Duodenal mucosa (tissue), 2 donors: Measurements from ENCODE around the gene TGIF2LX.
"Not testable (repeated sequence)": the region's sequence is repeated elsewhere in the genome, so short reads cannot be mapped to it uniquely, and the experiment has no call there.

Experiments
- H3K27ac ChIP-seq: one replicate; pipeline ENCODE4 v1.7.0; 2013; ENCODE audit warnings: low read depth, low read length
- H3K27me3 ChIP-seq, 2 donors: one replicate each; pipeline ENCODE4 v1.7.0; 2013; ENCODE audit warnings: low read length in 2 of 2, control low read depth in 1 of 2; ENCODE audit not compliant: insufficient read depth in 2 of 2, control insufficient read depth in 1 of 2
- H3K36me3 ChIP-seq, 2 donors: one replicate each; pipeline ENCODE4 v1.7.0; 2013; ENCODE audit warnings: low read length in 2 of 2, control low read depth in 1 of 2; ENCODE audit not compliant: insufficient read depth in 2 of 2, control insufficient read depth in 1 of 2
- H3K4me1 ChIP-seq, 2 donors: one replicate each; pipeline ENCODE4 v1.7.0; 2013; ENCODE audit warnings: low read length in 2 of 2, control low read depth in 1 of 2; ENCODE audit not compliant: insufficient read depth in 2 of 2, control insufficient read depth in 1 of 2
- H3K4me3 ChIP-seq, 2 donors: one replicate each; pipeline ENCODE4 v1.7.0; 2013; ENCODE audit warnings: low read length in 2 of 2, low read depth in 1 of 2
- H3K9ac ChIP-seq, 2 donors: one replicate each; pipeline ENCODE4 v1.7.0; 2013; ENCODE audit warnings: low read length in 2 of 2, low read depth in 1 of 2
- H3K9me3 ChIP-seq, 2 donors: one replicate each; pipeline ENCODE4 v1.7.0; 2013; ENCODE audit warnings: low read length in 2 of 2, control low read depth in 1 of 2; ENCODE audit not compliant: control insufficient read depth in 1 of 2

TGIF2LX gene

DNA sequence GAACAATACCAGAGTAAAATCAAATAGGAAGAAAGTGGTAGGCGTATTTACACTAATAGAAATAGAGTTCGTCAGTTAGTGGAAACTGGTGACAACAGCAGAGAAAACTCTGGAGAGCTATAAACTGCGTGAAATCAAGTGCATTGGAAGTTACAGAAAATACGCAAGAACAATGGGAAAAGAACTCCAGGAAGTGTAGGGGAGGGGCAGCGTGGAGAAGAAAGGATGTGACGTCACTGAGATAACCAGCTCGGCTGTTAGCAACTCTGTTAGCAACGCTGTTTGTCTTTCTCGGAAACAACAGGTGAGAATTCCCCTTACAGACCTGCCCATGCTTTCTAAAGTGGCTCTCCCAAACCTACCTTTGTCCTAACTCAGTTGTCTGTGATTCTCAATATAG lies at the start of gene TGIF2LX:
Gene TGIF2LX, plus strand, starts transcription at position 244 of the 400 bp plus-strand sequence. CDS start 178 bp downstream, outside the sequence.
- not testable (repeated sequence) for H3K36me3 ChIP-seq, H3K4me1 ChIP-seq, H3K27me3 ChIP-seq, H3K9me3 ChIP-seq, H3K9ac ChIP-seq, H3K4me3 ChIP-seq, H3K27ac ChIP-seq

GRCh38 chrX:89922338-89922934 lies 728 bp downstream of the TGIF2LX start:
- H3K4me3 ChIP-seq = not testable (repeated sequence)

GRCh38 chrX:89943077-89943476 lies 21.4 kb downstream of the TGIF2LX start:
- H3K9me3 ChIP-seq, H3K9ac ChIP-seq, H3K27me3 ChIP-seq, H3K4me3 ChIP-seq, H3K4me1 ChIP-seq, H3K36me3 ChIP-seq, H3K27ac ChIP-seq: not testable (repeated sequence)

More at GRCh38 chrX:89922338-89922934, 728 bp downstream of the TGIF2LX start:
- H3K27ac ChIP-seq, H3K4me1 ChIP-seq, H3K27me3 ChIP-seq, H3K9ac ChIP-seq, H3K9me3 ChIP-seq, H3K36me3 ChIP-seq: not testable (repeated sequence)

DNA sequence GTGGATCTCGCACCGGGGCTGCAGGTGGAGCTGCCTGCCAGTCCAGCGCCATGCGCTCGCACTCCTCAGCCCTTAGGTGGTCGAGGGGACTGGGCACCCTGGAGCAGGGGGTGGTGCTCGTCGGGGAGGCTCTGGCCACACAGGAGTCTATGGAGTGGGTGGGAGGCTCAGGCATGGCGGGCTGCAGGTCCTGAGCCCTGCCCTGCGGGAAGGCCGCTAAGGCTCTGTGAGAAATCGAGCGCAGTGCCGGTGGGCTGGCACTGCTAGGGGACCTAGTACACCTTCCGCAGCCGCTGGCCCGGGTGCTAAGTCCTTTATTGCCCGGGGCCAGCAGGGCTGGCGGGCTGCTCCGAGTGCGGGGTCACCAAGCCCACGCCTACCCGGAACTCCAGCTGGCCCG lies 43.9 kb downstream of the TGIF2LX start:
- not testable (repeated sequence) for H3K4me3 ChIP-seq, H3K27me3 ChIP-seq, H3K9me3 ChIP-seq, H3K9ac ChIP-seq, H3K27ac ChIP-seq, H3K36me3 ChIP-seq, H3K4me1 ChIP-seq
